Naive thymus-derived CD8-positive, alpha-beta T cell (primary cell): ENCODE results near the gene ZFP36L1. TPM values are rescaled to one million over a fixed set of nuclear protein-coding genes. Genes with fewer than 3 reads are reported as not detected.
A peak's percentile ranks its signal among the peaks of the same experiment; 100 is the strongest.

Experiments used
- ATAC-seq, 2 donors: fragments of 150-1000 bp; cut with Tn5 transposase in 1 of 2; sonication (Bioruptor Pico), chemical (Tn5 transposase) in 1 of 2; 1 replicate in 1 of 2; 2 replicates in 1 of 2; pipeline ENCODE4 v1.10.0; 2021; ENCODE audit warnings: mild to moderate bottlenecking in 2 of 2, moderate library complexity in 2 of 2
- POLR2A ChIA-PET: fragments of 350-600 bp; sonication (Branson Sonifier 250); formaldehyde crosslinking; loops from one replicate; lab custom pipeline; 2021; ENCODE audit warnings: antibody characterized with exemption; lab: Charles Lee
- DNase-seq, 10 donors: peaks; one replicate each; pipeline versions ENCODE4 v3.0.0 to v3.0.0-alpha.2; 2020 to 2022
- H3K27ac Mint-ChIP-seq, 10 donors: one replicate each; pipeline ENCODE4 v1.8.0; 2020 to 2022; ENCODE audit warnings: mild to moderate bottlenecking in 10 of 10, mixed read lengths in 10 of 10, moderate library complexity in 4 of 10, inconsistent platforms in 1 of 10
- H3K27me3 Mint-ChIP-seq, 5 donors: one replicate each; pipeline ENCODE4 v1.8.0; 2021 to 2022; ENCODE audit warnings: mixed read lengths in 5 of 5
- H3K36me3 Mint-ChIP-seq, 3 donors: one replicate each; pipeline ENCODE4 v1.8.0; 2020 to 2022; ENCODE audit warnings: mixed read lengths in 3 of 3, mild to moderate bottlenecking in 2 of 3, inconsistent platforms in 1 of 3
- H3K4me1 Mint-ChIP-seq, 4 donors: one replicate each; pipeline ENCODE4 v1.8.0; 2021 to 2022; ENCODE audit warnings: mixed read lengths in 4 of 4
- H3K4me3 Mint-ChIP-seq, 10 donors: one replicate each; pipeline ENCODE4 v1.8.0; 2020 to 2022; ENCODE audit warnings: mild to moderate bottlenecking in 10 of 10, mixed read lengths in 10 of 10, moderate library complexity in 6 of 10, inconsistent platforms in 1 of 10
- H3K9me3 Mint-ChIP-seq, 9 donors: one replicate each; pipeline ENCODE4 v1.8.0; 2020 to 2022; ENCODE audit warnings: mixed read lengths in 9 of 9, mild to moderate bottlenecking in 3 of 9, inconsistent platforms in 1 of 9, moderate library complexity in 1 of 9
- polyA plus RNA-seq, 3 donors: library from polyadenylated mRNA; unstranded; fragments of 300-500 nt; fragmentation: Illumina TruSeq; gene quantifications; one replicate each; pipeline ENCODE4 v1.2.3, GENCODE V29; 2021
- total RNA-seq, 8 experiments: library from RNA in 2 of 8; stranded (reverse) in 2 of 8; gene quantifications; one replicate each; pipeline ENCODE4 v1.2.3 and lab custom pipeline; 2021 to 2026

Gene ZFP36L1, protein sequence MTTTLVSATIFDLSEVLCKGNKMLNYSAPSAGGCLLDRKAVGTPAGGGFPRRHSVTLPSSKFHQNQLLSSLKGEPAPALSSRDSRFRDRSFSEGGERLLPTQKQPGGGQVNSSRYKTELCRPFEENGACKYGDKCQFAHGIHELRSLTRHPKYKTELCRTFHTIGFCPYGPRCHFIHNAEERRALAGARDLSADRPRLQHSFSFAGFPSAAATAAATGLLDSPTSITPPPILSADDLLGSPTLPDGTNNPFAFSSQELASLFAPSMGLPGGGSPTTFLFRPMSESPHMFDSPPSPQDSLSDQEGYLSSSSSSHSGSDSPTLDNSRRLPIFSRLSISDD
- total RNA-seq: 100 to 1,000 TPM; 201 to 222 TPM
- 100 to 1,000 TPM; 122 to 142 (median 134) TPM for polyA plus RNA-seq
- 50.8 to 119 (median 94.7) reads per million in 6 experiments for total RNA-seq (lab: John Stamatoyannopoulos, UW)

DNA sequence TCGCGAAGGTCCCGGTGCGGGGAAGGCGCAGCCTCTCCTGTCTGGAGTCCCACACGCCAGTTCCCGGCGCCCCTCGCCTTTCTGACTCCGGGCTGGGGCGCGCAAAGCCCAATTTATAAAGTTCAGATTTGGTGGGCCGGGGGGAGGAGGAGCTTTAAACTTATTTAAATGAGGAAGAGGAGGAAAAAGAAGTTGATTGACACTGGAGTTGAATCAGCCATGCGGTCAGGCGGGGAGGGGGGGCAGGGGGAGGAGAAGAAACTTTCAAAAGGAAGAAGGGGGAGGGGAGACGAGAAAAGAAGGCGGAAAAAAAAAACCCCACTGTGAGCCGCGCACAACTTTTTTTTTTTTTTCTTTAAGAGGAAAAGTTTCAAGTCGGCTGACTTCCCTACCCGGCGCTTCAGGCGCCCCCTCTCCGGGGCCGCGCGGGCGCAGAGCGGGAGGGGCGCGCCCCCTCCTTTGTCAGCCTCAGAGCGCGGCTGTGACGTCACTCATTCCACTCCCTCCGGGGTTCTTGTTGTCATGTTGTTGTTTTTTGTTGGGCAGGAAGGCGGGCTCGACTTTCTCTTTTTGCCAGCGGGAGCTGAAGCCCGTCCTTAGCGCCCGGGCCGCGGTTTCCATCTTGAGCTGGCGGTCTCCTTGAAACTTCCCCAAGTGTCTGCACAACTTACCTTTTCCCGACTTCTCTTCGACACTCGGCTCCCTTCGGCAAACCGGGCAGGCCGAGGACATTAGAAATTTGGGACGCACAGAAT is at the start of gene ZFP36L1:
TSS of gene ZFP36L1 (minus strand) at position 89 of the 755 bp plus-strand sequence. CDS start 129 bp downstream, outside the sequence.
- Mint-ChIP-seq H3K27me3 (peaks cover 0 to 2% (median 0%) of the 10 kb centered on the region in 5 donors), H3K36me3 (peaks cover 25 to 42% (median 29%) of the 10 kb centered on the region in 3 donors), H3K4me1 (peaks cover 18 to 63% (median 40%) of the 10 kb centered on the region in 4 donors), H3K9me3 (no peaks in the 10 kb centered on the region), H3K27ac (peak within 1 kb of the TSS; percentile 94 to 100 (median 99)), H3K4me3 (peak within 1 kb of the TSS; percentile 86 to 100 (median 92))
- DNase-seq (peak; percentile 86 to 97 (median 92)), ATAC-seq (peak; percentile 22 to 37)
- POLR2A ChIA-PET: interaction anchor here (0.6 to 15.3 kb wide), 39 partner anchors 12 to 977 kb away, joined by 3 to 1375 read pairs (median 4); partner anchors contain the start of gene ZFYVE26

DNA sequence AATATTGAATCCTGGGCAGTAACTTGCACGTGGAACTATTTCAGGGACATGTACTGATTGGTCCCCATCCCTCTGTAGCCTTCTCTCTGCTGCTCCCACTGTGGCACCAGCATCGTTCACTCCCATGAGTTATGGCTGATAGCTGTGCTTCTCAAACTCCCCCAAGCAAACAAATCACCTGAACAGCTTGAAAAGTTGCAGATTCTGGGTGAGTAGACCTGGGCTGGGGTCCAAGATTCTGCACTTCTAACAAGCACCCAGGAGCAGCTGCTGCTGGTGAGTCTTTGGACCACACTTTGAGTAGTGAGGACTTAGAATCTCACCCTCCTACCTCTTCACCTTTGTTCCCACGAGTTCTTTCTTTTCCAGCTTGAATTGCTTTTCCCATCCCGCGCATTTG is 49.4 kb upstream of the ZFP36L1 start:
- Mint-ChIP-seq H3K9me3 (peaks cover 0 to 5% (median under 1%) of the 10 kb centered on the region in 9 donors), H3K4me3 (no peak overlapping the region), H3K36me3 (peaks cover 0 to 13% (median 3%) of the 10 kb centered on the region in 3 donors), H3K27me3 (no peaks in the 10 kb centered on the region), H3K4me1 (peaks cover 15 to 26% (median 21%) of the 10 kb centered on the region in 4 donors), H3K27ac (no peak overlapping the region)
- POLR2A ChIA-PET: interaction anchor here (1.5 kb wide), 1 partner anchor 52 kb away, joined by 3 read pairs; no protein-coding TSS in a partner anchor
- DNase-seq: no peak
- no peak for ATAC-seq

DNA sequence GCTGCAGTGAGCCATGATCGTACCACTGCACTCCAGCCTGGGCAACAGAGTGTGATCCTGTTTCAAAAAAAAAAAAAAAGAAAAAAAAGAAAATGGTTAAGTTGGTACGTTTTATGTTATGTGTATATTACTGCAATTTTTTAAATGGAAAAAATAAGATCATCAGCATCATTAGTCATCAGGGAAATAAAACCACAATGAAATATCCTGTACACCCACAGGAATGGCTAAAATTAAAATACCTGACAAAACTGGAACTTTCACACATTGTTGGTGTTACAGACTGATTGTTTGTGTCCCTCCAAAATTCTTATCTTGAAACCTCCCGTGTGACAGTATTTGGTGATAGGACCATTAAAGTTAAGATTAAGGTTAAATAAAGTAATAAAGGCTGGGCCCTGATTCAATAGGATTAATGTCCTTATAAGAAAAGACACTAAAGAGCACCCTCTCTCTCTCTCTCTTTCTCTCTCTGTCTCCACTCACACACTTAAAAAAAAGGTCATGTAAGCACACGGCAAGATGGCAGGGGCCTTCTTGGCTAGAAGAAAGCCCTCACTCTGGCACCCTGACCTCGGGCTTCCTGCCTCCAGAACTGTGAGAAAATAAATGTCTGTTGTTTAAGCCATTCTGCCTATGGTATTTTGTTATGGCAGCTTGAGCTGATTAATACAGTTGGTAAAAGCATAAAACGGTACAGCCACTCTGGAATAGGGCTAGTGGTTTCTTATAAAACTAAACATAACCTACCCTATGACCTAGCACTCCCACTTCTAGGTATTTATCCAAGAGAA is 48.3 kb upstream of the ZFP36L1 start:
- no peak for ATAC-seq
- POLR2A ChIA-PET: no interaction called here
- Mint-ChIP-seq H3K27ac (peak overlapping the region in 6 of 10 donors; percentile 1 to 45 (median 31)), H3K27me3 (no peaks in the 10 kb centered on the region), H3K4me3 (no peak overlapping the region), H3K36me3 (peaks cover 3 to 22% (median 4%) of the 10 kb centered on the region in 3 donors), H3K9me3 (peaks cover 0 to 15% (median 9%) of the 10 kb centered on the region in 9 donors), H3K4me1 (peaks cover 15 to 28% (median 22%) of the 10 kb centered on the region in 4 donors)
- no peak for DNase-seq

DNA sequence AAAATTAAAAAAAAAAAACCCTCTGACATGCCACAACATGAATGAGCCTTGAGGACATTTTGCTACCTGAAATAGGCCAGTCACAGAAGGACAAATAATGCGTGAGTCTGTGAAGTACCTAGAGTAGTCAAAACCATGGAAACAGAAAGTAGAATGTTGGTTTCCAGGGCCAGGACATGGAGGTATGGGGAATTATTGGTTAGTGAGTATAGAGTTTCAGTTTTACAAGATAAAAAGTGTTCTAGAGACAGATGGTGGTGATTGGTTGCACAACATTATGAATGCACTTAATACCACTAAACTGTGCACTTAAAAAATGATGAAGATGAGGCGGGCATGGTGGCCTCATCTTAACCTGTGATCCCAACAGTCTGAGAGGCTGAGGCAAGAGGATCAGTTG is 47.6 kb upstream of the ZFP36L1 start:
- Mint-ChIP-seq H3K4me3 (no peak overlapping the region), H3K4me1 (peaks cover 15 to 31% (median 22%) of the 10 kb centered on the region in 4 donors), H3K9me3 (peaks cover 0 to 23% (median 16%) of the 10 kb centered on the region in 9 donors), H3K27ac (no peak overlapping the region), H3K36me3 (peaks cover 8 to 30% (median 12%) of the 10 kb centered on the region in 3 donors), H3K27me3 (no peaks in the 10 kb centered on the region)
- POLR2A ChIA-PET: interaction anchor here (0.7 kb wide), 1 partner anchor 19 kb away, joined by 3 read pairs; no protein-coding TSS in a partner anchor
- ATAC-seq (no peak), DNase-seq (no peak)

DNA sequence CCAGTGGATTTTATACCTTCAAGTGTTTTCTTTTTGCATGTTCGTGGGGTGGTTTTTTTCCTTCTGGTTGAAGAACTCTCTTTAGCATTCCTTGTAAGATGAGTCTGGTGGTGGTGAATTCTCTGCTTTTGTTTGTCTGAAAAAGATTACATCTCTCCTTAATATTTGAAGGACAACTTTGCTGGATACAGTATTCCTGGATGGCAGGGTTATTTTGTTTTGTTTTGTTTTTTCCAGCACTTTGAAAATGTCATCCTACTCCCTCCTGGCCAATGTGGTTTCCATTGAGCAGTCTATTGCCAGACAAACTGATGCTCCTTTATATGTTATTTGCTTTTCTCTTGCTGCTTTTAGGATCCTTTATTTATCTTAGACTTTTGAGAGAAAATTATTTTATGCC is 43.2 kb upstream of the ZFP36L1 start:
- POLR2A ChIA-PET: no interaction called here

DNA sequence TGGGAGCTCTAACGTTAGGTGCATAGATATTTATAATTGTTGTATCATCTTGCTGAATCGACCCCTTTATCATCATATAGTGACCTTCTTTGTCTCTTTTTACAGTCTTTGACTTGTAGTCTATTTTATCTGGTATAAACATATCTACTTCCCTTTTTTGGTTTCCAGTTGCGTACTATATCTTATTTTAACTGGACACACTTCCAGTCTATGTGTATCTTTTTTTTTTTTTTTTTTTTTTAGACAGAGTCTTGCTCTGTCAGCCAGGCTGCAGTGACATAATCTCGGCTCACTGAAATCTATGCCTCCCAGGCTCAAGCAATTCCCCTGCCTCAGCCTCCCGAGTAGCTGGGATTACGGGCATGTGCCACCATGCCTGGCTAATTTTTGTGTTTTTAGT is 41.9 kb upstream of the ZFP36L1 start:
- DNase-seq (no peak), ATAC-seq (no peak)
- Mint-ChIP-seq H3K4me3 (no peak overlapping the region), H3K9me3 (peaks cover 9 to 58% (median 23%) of the 10 kb centered on the region in 9 donors), H3K27ac (no peak overlapping the region), H3K27me3 (no peaks in the 10 kb centered on the region), H3K36me3 (peaks cover 9 to 36% (median 32%) of the 10 kb centered on the region in 3 donors), H3K4me1 (peaks cover 0 to 15% (median under 1%) of the 10 kb centered on the region in 4 donors)
- POLR2A ChIA-PET: interaction anchor here (0.7 kb wide), 1 partner anchor 215 kb away, joined by 3 read pairs; no protein-coding TSS in a partner anchor

More for the DNA sequence above, 43.2 kb upstream of the ZFP36L1 start:
- Mint-ChIP-seq H3K27ac (no peak overlapping the region), H3K9me3 (peaks cover 7 to 58% (median 23%) of the 10 kb centered on the region in 9 donors), H3K36me3 (peaks cover 9 to 36% (median 32%) of the 10 kb centered on the region in 3 donors), H3K4me1 (peaks cover 0 to 20% (median 1%) of the 10 kb centered on the region in 4 donors), H3K4me3 (no peak overlapping the region), H3K27me3 (no peaks in the 10 kb centered on the region)
- ATAC-seq: no peak
- DNase-seq: no peak

DNA sequence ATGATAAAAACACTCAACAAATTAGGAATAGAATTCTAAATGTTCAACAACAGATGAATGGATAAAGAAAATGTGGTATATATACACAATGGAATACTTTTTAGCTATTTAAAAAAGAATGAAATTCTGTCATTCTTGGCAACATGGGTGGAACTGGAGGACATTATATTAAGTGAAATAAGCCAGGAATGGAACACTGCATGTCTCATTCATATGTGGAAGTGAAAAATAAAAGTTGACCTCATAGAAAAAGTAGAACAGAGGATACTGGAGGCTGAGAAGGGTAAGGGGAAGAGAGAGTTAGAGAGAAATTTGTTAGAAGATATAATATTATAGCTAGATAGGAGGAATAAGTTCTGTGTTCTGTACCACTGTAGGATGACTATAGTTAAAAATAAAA is 35.8 kb upstream of the ZFP36L1 start:
- no peak for DNase-seq
- Mint-ChIP-seq H3K36me3 (peaks cover 0 to 15% (median 4%) of the 10 kb centered on the region in 3 donors), H3K27ac (no peak overlapping the region), H3K27me3 (no peaks in the 10 kb centered on the region), H3K4me3 (no peak overlapping the region), H3K9me3 (peaks cover 0 to 23% (median 5%) of the 10 kb centered on the region in 9 donors), H3K4me1 (peaks cover 6 to 13% (median 10%) of the 10 kb centered on the region in 4 donors)
- ATAC-seq: no peak
- POLR2A ChIA-PET: interaction anchor here (1.3 kb wide), 1 partner anchor 8 kb away, joined by 4 read pairs; no protein-coding TSS in a partner anchor

DNA sequence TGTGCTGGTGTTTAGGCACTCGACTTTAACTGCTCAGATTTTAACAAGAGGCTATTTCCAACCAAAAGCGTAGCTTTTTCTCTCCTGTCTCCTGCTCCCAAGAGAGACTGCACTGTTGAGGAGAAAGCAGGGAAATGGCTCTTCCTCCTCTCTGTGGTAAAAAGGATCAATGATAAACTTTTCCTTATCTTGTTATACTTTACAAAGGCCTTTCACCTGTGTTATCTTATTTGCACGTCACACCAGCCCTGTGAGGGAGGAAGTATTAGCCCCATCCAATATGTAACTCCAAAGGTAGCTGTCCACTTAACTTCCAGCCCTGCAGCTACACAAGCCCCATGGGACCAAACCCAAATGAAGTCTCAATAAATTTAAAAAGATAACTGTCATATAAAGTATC is 32.9 kb upstream of the ZFP36L1 start:
- ATAC-seq (no peak), DNase-seq (no peak)
- Mint-ChIP-seq H3K36me3 (no peaks in the 10 kb centered on the region), H3K4me3 (no peak overlapping the region), H3K27ac (no peak overlapping the region), H3K27me3 (no peaks in the 10 kb centered on the region), H3K4me1 (peaks cover 9 to 27% (median 22%) of the 10 kb centered on the region in 4 donors), H3K9me3 (peaks cover 0 to 5% (median 0%) of the 10 kb centered on the region in 9 donors)
- POLR2A ChIA-PET: interaction anchor here (1.8 to 26.2 kb wide), 2 partner anchors 9 to 34 kb away, joined by 8 to 1375 read pairs; partner anchors contain the start of gene ZFP36L1

DNA sequence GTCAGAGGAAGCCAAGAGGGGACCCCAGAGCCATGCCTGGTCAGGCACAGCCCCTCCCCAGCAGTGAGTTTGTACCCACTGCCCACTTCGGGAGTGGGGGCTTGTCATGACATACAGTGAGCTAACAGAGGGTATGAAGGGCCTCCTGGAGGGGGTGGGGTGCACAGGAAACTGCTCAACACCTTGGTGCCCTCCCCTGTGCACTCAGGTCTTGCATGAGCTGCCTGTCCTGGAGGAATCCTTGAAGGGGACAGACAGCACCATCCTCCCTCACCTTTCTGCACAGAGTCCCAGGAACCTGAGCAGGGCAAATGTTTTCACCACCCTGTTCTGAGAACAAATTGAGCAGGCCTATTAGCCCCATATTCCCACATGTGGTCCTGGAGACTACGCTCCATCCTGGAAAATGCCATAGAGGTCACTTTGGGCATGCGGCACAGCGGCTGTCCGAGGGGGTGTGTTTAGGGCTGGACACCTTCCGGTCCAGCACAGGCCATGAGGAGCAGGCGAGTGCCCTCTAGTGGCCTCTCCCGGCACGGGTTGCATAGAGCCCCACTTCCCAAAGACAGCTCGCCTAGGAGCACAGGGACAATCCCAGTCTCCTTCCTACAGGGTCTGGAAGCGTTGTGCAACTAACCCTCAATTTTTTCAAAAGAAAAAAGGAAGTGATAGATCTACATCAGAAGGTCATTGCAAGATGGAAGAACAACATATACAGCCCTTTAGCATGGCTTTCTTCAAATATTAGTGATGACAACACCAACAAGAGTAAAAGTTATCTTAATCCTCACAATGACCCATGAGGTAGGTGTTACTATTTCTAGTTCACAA is 31.9 kb upstream of the ZFP36L1 start:
- no peaks in the 10 kb centered on the region for H3K36me3 Mint-ChIP-seq
- ATAC-seq (no peak), DNase-seq (no peak)
- no peak overlapping the region for H3K4me3 Mint-ChIP-seq
- H3K9me3 Mint-ChIP-seq: no peaks in the 10 kb centered on the region
- peaks cover 17 to 37% (median 32%) of the 10 kb centered on the region in 4 donors for H3K4me1 Mint-ChIP-seq
- H3K27ac Mint-ChIP-seq: peak overlapping the region in 1 of 10 donors; percentile 47
- POLR2A ChIA-PET: interaction anchor here (26.2 kb wide), 1 partner anchor 33 kb away, joined by 1375 read pairs; the partner anchor contains the start of gene ZFP36L1
- no peaks in the 10 kb centered on the region for H3K27me3 Mint-ChIP-seq

DNA sequence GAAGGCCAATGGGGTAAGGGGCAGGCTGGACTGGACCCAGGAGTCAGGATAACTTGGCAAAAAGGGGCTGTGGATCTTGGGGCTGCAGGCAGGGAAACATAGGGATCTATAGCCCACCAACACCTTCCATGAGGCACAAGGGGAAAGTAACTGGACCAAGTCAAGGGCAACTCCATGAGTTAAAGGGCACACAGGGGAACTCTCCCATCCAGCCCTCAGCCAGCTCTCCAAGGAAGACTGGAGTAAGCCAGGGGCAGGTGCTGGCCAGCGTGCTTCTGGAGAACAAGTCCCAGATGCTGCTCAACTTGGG is 31.3 kb upstream of the ZFP36L1 start:
- Mint-ChIP-seq H3K27ac (peak overlapping the region in 1 of 10 donors; percentile 47), H3K27me3 (no peaks in the 10 kb centered on the region)
- POLR2A ChIA-PET: interaction anchor here (26.2 kb wide), 1 partner anchor 32 kb away, joined by 1375 read pairs; the partner anchor contains the start of gene ZFP36L1

More for the DNA sequence above, 31.3 kb upstream of the ZFP36L1 start:
- Mint-ChIP-seq H3K9me3 (no peaks in the 10 kb centered on the region), H3K36me3 (no peaks in the 10 kb centered on the region), H3K4me3 (no peak overlapping the region), H3K4me1 (peaks cover 18 to 43% (median 38%) of the 10 kb centered on the region in 4 donors)
- DNase-seq (no peak), ATAC-seq (no peak)
